Fibroblast of lung (primary cell): ENCODE measurements around the gene PTDSS2.

ENCODE experiments used
- CTCF ChIP-seq, 2 donors: IDR thresholded peaks in 1 of 2; conservative IDR thresholded peaks in 1 of 2; 1 replicate in 1 of 2; 2 replicates in 1 of 2; pipeline ENCODE4 v1.5.1; 2011 to 2012; ENCODE audit warnings: low read length in 2 of 2, control low read depth in 1 of 2, inconsistent platforms in 1 of 2, low read depth in 1 of 2, mild to moderate bottlenecking in 1 of 2
- EZH2 ChIP-seq: IDR thresholded peaks from 2 replicates; pipeline ENCODE4 v1.5.1; 2012; ENCODE audit warnings: low read length, control low read depth, mild to moderate bottlenecking; ENCODE audit errors: missing control alignments

- TF ChIP-seq CTCF (conservative IDR thresholded peaks at IDR 0.05 in 1 of 2, IDR thresholded peaks at IDR 0.05 in 1 of 2; ENCODE audit: low read depth in 1 of 2, low read length in 2 of 2) (no peak), EZH2 (no peak)
Observed at GRCh38 chr11:422249-422656, 27.8 kb upstream of the PTDSS2 start.
